Myocyte (in vitro differentiated cells): ENCODE measurements around the gene H2AZ1. TPM values are rescaled to one million over a fixed set of nuclear protein-coding genes. Genes with fewer than 3 reads are reported as not detected.
A peak's percentile ranks its signal among the peaks of the same experiment; 100 is the strongest.

Source experiments
- DNase-seq: peaks from one replicate; pipeline ENCODE4 v3.0.0-alpha.2; 2012; ENCODE audit warnings: low read depth
- total RNA-seq: library from RNA; depleted of rRNA; stranded (reverse); fragments of >200 nt; gene quantifications from 2 replicates; pipeline ENCODE4 v1.2.3, GENCODE V29; 2014

H2AZ1 gene
- total RNA-seq, 1 donor from 2014 or later: 127 TPM

DNA sequence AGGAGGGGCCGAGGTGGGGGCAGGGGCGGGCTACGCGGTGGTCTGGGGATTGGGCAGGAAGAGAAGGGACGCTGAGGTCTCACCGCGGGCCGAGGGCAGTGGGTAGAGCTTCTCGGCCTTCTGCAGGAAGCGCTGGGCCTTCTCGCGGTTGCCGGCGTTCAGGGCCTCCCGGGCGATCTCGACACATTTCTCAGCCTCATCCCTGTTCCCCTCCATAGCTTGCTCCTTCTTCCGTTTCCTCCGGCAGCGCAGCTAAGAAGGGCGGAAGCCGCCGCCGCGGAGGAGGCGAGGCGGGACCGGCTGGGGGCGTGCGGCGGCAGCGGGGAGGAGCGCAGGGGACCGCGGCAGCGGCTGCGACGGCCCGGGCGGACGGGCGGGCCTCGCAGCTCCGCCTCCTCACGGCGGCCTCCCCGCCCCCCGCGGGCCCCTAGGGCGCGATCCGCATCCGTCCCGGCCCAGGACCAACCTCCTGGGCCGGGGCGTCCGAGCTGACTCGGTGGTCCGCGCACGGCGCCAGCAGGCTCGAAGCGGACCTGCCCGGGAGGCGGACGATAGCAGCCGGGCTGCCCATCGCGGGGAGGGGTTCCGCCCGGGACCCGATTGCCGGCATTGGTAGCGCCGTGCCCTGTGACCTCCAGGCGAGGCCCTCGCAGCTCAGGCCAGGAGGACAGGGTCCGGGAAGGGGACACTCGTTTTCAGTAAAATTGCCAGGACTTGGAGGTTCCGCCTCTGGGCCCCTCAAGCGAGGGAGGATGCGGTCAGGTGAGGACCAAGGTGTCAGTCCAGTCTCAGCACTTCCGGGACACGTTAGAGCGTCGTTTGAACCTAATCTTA is 3.5 kb downstream of the H2AZ1 start, which contains the start of gene DNAJB14:
DNAJB14 (minus strand) TSS at position 263 of the 834 bp plus-strand sequence; CDS start at position 216, 47 bp downstream.
- DNase-seq: peak; percentile 83

DNA sequence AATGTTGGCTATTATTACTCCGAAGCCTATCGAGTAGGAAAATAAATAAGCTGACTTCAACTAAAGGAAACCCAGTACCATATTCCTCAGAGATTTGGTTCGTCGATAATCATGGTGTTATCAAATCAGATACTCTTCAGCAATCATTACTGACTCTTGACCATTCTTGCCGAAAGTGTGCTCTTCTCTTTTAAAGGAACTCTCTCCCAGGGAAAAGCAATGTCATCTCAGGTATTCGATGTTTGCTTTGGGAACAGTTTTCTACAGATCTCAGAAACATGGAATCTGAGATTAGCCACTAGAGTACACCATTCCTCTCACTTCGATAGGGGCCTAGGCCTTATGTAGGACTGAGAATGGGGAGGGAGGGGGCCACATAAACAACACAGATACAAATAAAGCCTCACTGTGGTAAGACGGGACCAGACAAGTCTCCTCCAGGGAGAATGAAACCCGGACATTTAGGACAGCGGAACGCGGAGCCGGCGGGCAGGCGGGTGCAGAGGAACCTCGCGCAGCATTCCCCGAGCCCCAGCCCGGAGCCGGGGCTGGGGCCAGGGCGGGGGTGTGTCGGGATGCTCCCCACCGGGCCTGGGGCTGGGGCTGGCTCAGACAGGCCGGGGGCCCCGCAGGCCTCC is 4.2 kb downstream of the H2AZ1 start:
- DNase-seq: peak; percentile 46

DNA sequence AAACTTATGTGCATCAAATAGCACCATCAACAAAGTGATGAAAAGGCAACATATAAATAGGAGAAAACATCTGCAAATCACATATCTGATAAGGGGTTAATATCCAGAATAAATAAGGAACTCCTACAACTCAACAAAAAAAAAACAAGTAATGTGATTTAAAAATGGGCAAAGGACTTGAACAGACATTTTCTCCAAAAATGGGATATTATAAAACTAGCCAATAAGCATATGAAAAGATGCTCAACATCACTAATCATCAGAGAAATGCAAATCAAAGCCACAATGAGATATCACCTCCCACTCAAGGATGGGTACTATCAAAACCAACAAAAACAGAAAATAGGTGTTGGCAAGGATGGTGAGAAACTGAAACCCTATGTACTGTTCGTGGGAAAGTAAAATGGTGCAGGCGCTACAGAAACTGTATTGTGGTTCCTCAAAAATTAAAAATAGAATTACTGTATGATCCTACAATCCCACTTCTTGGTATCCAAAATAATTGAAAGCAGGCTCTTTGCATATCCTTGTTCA is 6.1 kb downstream of the H2AZ1 start:
- DNase-seq: no peak

DNA sequence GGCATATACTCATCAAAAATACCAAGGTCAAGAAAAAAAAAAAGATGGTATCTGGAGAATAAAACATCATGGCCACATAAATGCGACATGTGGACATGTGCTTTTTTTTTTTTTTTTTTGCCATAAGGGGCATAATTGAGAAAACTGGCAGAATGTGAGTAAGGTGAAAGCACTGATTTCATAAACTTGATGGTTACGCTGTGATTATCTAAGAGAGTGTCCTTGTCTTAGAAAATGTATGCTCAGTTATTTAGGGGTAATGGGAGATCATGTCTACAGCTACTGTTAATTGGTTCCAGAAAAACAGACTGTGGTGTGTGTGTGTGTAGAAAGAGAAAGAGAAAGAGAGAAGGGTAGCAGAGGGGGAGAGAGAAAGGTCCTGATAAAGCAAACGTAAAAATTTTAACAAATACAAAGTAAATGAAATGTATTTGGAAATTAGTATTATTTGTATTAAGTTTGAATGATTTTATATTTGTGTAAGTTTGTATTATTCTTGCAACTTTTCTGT is 11.8 kb downstream of the H2AZ1 start:
- no peak for DNase-seq

DNA sequence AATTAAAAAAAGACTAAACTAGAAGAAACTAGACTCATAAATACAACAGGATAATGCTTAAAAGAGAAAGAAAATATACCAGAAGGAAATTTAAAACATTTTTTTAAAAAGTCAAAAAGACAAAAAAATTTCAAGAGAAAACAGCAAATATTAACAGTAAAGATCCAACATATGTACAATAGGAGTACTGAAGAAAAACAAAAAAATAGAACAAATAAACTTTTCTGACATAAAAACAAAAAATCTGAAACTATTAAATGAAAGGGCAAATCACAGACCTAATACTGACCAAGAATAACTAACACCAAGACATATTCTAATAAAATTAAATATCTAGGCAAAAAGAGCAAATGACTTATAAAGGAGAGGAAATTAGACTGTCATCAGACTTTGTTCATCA is 15.2 kb downstream of the H2AZ1 start:
- DNase-seq: peak; percentile 1

DNA sequence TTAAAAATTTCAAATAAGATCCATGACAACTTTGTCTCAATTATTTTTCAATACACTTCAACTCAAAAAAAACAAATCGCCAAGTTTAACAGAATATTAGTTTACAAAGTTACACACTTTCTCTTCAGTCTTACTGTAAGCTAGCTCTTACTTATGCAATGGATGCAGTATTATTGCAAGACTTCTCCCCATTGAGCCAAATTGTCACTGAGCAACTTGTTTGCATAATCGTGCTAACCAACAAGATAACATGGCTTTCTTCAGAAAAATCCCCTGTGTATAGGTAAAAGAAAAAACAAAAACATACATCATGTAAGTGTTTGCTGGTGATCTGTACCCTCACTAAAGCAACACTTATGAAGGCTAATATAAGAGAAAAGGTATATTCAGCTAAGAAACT is 22.5 kb downstream of the H2AZ1 start:
- DNase-seq: no peak

DNA sequence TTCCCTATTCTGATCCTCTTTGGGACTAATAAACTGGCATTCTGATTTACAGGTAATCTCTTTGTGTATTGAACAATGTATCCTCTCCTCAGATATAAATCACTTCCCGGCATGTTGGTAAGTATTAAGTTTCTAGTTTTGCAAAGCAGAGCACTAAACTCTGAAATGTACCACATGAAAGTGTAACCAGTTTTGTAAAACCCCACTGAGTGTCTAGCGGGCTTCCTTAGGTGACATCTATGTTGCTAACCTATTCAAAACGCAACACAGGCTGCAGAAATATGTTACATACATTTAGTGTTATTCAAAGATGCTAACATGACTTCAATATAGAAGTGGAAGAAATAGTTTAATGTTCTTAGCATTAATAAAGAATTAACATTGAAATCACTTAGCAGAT is 28.9 kb downstream of the H2AZ1 start:
- no peak for DNase-seq

DNA sequence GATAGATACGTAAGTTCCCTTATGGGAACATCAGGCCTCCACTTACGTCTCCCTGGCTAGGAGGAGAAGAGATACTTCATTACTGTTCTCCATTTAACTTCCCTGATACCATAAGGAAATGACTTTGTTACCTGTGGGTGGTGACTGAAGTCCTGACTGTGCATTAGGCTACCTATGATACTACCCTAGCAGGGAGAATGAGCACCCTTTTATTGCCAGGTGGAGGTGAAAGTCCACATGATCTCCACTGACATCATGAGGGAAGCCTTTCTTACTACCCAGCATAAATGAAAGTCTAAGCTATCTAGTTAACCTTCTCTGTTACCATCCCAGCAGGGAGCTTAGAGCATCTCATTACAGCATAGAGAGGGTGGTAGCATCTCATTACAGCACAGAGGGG is 31.4 kb downstream of the H2AZ1 start:
- no peak for DNase-seq

DNA sequence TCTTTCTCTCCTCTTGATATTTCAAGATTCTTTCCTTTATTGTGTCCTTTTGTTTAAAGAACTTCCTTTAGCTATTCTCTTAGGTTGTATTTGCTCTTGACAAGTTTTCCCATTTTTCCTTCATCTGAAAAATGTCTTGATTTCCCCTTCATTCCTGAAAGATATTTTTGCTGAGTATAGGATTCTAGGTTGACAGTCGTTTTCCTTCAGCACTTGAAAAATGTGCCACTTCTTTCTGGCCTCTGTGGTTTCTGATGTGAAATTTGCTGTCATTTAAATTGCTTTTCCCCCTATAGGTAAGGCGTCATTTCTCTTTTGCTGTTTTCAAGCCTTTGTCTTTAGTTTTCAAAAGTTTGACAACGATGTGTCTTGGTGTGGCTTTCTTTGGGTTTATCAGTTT is 32.5 kb downstream of the H2AZ1 start:
- DNase-seq: no peak

DNA sequence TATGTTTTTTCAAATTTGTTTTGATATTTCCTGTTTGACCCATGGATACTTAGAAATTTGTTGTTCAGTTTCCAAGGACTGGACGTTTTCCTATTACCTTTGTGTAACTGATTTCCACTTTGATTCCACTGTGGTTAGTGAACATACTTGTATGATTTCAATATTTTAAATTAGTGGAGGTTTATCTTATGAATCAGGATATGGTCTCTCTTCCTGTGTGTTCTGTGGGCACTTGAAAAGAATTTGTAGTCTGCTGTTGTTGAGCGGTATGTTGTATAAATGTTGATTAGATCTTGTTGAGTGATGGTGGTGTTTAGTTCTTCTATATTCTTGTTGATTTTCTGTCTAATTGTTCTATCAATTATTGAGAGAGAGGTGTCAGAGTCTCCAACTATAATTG is 34.6 kb downstream of the H2AZ1 start:
- DNase-seq: no peak

Other genes starting within 250 kb of the H2AZ1 start
- not detected in 2 replicates for gene DAPP1, start 133.4 kb downstream of the H2AZ1 start, total RNA-seq
- gene LAMTOR3, start 55.8 kb downstream of the H2AZ1 start, total RNA-seq: 56.6 and 61.2 TPM in 2 replicates
- gene DNAJB14, start 3.7 kb downstream of the H2AZ1 start, total RNA-seq: 33.1 and 39.7 TPM in 2 replicates
- gene DDIT4L, start 240.2 kb upstream of the H2AZ1 start, total RNA-seq: 4.5 and 9.6 TPM in 2 replicates